Peyer's patch (tissue), 4 donors: Measurements from ENCODE around the gene TNFSF15.

Source experiments
- CTCF ChIP-seq, 6 experiments: fragments of 450-650 bp in 4 of 6; fragments of 200-600 bp in 2 of 6; sonication (generic) in 1 of 6; IDR thresholded peaks; one replicate each; pipeline ENCODE4 v1.5.1; 2017 to 2019; ENCODE audit warnings: antibody characterized with exemption in 6 of 6, mild to moderate bottlenecking in 3 of 6, moderate library complexity in 1 of 6
- POLR2A ChIP-seq, 2 donors: fragments of 450-650 bp; IDR thresholded peaks; one replicate each; pipeline ENCODE4 v1.5.1; 2017; ENCODE audit warnings: antibody characterized with exemption in 2 of 2, mild to moderate bottlenecking in 2 of 2, moderate library complexity in 2 of 2

- TF ChIP-seq POLR2A (IDR thresholded peaks at IDR 0.05) (no peak), CTCF (IDR thresholded peaks at IDR 0.05) (no peak)
Observed at GRCh38 chr9:114799925-114800324, 5.9 kb downstream of the TNFSF15 start.
